ENCODE results near the gene MYO5C.

DNA sequence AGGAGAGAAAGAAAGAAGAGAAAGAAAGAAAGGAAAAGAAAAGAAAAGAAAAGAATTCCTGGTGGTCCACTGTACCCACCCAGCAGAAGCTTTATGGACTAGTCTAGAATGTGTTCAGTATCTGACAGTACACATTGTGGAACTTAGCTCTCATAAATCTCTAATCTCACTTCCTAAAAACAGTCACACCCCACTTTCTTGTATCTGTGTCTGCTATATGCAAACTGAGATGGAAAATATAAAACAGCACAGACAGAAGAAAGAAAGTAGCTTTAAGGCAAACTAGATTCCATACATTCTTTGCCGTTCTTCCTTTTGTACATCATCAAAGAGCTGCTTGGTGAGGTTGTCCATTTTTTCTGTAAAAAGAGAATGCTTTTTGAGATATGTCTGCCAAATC, 63.3 kb downstream of the MYO5C start:
- TF ChIP-seq EZH2phosphoT487 (IDR thresholded peaks at IDR 0.05; ENCODE audit: borderline replicate concordance, low read depth, low read length) = no peak
- TF ChIP-seq, protein P1, sequence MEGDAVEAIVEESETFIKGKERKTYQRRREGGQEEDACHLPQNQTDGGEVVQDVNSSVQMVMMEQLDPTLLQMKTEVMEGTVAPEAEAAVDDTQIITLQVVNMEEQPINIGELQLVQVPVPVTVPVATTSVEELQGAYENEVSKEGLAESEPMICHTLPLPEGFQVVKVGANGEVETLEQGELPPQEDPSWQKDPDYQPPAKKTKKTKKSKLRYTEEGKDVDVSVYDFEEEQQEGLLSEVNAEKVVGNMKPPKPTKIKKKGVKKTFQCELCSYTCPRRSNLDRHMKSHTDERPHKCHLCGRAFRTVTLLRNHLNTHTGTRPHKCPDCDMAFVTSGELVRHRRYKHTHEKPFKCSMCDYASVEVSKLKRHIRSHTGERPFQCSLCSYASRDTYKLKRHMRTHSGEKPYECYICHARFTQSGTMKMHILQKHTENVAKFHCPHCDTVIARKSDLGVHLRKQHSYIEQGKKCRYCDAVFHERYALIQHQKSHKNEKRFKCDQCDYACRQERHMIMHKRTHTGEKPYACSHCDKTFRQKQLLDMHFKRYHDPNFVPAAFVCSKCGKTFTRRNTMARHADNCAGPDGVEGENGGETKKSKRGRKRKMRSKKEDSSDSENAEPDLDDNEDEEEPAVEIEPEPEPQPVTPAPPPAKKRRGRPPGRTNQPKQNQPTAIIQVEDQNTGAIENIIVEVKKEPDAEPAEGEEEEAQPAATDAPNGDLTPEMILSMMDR (conservative IDR thresholded peaks at IDR 0.05; ENCODE audit: low read length) = no peak

Measured in OCI-LY7 (cell line).